GM06990 (cell line): ENCODE measurements around the gene CCDC54.
"Not testable (repeated sequence)": the region's sequence is repeated elsewhere in the genome, so short reads cannot be mapped to it uniquely, and the experiment has no call there.

Source experiments
- DNase-seq: peaks from one replicate; pipeline ENCODE4 v3.0.0-alpha.2; 2011; ENCODE audit not compliant: insufficient read length; ENCODE audit errors: extremely low read depth
- H3K27me3 ChIP-seq: replicated peaks from 2 replicates; pipeline ENCODE4 v1.6.0; 2011; ENCODE audit warnings: low read length; ENCODE audit not compliant: control insufficient read depth, insufficient read depth
- H3K36me3 ChIP-seq: 2 replicates; pipeline ENCODE4 v1.5.1; 2011; ENCODE audit warnings: low read length; ENCODE audit not compliant: control insufficient read depth, insufficient read depth
- H3K4me3 ChIP-seq: replicated peaks from 2 replicates; pipeline ENCODE4 v1.5.1; 2011; ENCODE audit warnings: low read depth, mild to moderate bottlenecking, control low read depth, low read length
- TF ChIP-seq, protein P1 (sequence below): IDR thresholded peaks from 2 replicates; pipeline ENCODE4 v1.5.1; 2011; ENCODE audit warnings: low read length, control low read depth, mild to moderate bottlenecking, inconsistent platforms; ENCODE audit not compliant: insufficient read depth, poor library complexity, severe bottlenecking

CCDC54 gene

DNA sequence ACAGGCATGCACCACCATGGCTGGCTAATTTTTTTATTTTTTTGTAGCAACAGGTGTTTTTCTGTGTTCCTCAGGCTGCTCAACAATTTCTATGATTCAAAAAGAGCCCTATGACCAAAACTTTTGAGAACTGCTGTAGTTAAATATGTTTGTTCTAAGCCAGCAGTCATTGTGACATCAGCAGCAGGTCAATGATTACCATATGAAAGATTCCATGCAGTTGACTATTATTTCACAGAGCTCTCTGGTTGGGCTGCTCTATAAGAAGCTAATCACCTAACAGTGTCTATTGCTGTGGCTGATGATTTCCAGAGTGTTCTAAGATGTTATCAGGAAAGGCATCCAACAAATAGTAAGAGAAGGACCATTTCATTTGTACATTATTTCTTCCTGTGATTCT is at the start of gene CCDC54:
Gene CCDC54, plus strand, starts transcription at position 289 of the 400 bp plus-strand sequence. CDS start 149 bp downstream, outside the sequence.
- H3K27me3 ChIP-seq, result no peaks in the 10 kb centered on the region
- H3K36me3 ChIP-seq, result no peaks in the 10 kb centered on the region
- TF ChIP-seq, protein P1, sequence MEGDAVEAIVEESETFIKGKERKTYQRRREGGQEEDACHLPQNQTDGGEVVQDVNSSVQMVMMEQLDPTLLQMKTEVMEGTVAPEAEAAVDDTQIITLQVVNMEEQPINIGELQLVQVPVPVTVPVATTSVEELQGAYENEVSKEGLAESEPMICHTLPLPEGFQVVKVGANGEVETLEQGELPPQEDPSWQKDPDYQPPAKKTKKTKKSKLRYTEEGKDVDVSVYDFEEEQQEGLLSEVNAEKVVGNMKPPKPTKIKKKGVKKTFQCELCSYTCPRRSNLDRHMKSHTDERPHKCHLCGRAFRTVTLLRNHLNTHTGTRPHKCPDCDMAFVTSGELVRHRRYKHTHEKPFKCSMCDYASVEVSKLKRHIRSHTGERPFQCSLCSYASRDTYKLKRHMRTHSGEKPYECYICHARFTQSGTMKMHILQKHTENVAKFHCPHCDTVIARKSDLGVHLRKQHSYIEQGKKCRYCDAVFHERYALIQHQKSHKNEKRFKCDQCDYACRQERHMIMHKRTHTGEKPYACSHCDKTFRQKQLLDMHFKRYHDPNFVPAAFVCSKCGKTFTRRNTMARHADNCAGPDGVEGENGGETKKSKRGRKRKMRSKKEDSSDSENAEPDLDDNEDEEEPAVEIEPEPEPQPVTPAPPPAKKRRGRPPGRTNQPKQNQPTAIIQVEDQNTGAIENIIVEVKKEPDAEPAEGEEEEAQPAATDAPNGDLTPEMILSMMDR, result no peak
- no peak within 1 kb of the TSS for H3K4me3 ChIP-seq
- DNase-seq, result no peak

- no peaks in the 10 kb centered on the region for H3K36me3 ChIP-seq
- TF ChIP-seq, protein P1, result no peak
- H3K4me3 ChIP-seq, result no peak overlapping the region
- no peak for DNase-seq
- H3K27me3 ChIP-seq, result no peaks in the 10 kb centered on the region
These were observed 49.2 kb upstream of the CCDC54 start for GRCh38 chr3:107328069-107328468.

DNA sequence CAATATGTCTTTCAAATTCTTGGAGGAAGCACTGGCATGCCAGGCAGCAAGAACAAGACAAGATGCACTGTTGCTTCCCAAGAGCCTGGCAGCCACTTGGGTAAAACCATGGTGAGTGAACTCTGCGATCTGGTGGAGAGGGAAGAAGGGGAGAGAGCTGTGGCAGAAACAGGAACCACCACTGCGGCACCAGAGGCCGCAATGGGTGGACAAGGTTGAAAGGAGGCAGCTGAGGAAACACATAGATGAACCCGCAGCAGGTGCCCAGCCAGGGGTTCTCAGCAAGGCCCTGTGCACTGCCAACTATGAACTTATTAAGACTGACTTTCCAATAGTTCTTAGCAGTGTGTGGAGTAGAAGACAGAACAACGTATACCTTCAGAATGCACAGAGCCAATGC is 48.2 kb upstream of the CCDC54 start:
- Histone ChIP-seq H3K27me3 (no peaks in the 10 kb centered on the region), H3K36me3 (no peaks in the 10 kb centered on the region), H3K4me3 (no peak overlapping the region)
- TF ChIP-seq, protein P1, result no peak
- DNase-seq, result no peak

- H3K4me3 ChIP-seq, H3K36me3 ChIP-seq, DNase-seq, H3K27me3 ChIP-seq: not testable (repeated sequence)
These were observed 37.5 kb upstream of the CCDC54 start for GRCh38 chr3:107339690-107340089.

GRCh38 chr3:107344722-107345121 is 32.5 kb upstream of the CCDC54 start:
- no peaks in the 10 kb centered on the region; the same call in 1 of the 2 replicates for H3K27me3 ChIP-seq
- no peak for DNase-seq

GRCh38 chr3:107345822-107346405 is 31.3 kb upstream of the CCDC54 start:
- no peaks in the 10 kb centered on the region; the same call in 1 of the 2 replicates for H3K27me3 ChIP-seq
- H3K4me3 ChIP-seq, result no peak overlapping the region
- no peaks in the 10 kb centered on the region for H3K36me3 ChIP-seq
- TF ChIP-seq, protein P1, result no peak
- no peak for DNase-seq

More at GRCh38 chr3:107344722-107345121, 32.5 kb upstream of the CCDC54 start:
- TF ChIP-seq, protein P1, result no peak
- Histone ChIP-seq H3K36me3 (no peaks in the 10 kb centered on the region), H3K4me3 (no peak overlapping the region)
